ENCODE data around the gene CBX3.

The CBX3 gene

GRCh38 chr7:26185844-26186180, 15.7 kb upstream of the CBX3 start:
- TF ChIP-seq CTCF (IDR thresholded peaks at IDR 0.05): no peak
- no peaks in the 10 kb centered on the region for H3K27me3 ChIP-seq
- H3K36me3 ChIP-seq: peaks cover 25 to 38% (median 36%) of the 10 kb centered on the region in 3 donors
- H3K27ac ChIP-seq: no peak overlapping the region
- no peak for DNase-seq
- H3K9me3 ChIP-seq: peaks cover 0 to 2% (median 0%) of the 10 kb centered on the region in 3 donors
- no peak overlapping the region for H3K4me3 ChIP-seq
- peaks cover 0 to 24% (median 14%) of the 10 kb centered on the region in 4 donors for H3K4me1 ChIP-seq
- intact Hi-C loops (cut with DNase I; ENCODE audit: low total_unique reads): no loop called here

GRCh38 chr7:26186364-26187311, 14.9 kb upstream of the CBX3 start:
- DNase-seq: no peak
- H3K27me3 ChIP-seq: no peaks in the 10 kb centered on the region
- peaks cover 0 to 2% (median 0%) of the 10 kb centered on the region in 3 donors for H3K9me3 ChIP-seq
- TF ChIP-seq CTCF (IDR thresholded peaks at IDR 0.05): no peak
- H3K36me3 ChIP-seq: peaks cover 33 to 46% (median 45%) of the 10 kb centered on the region in 3 donors
- peaks cover 0 to 33% (median 14%) of the 10 kb centered on the region in 4 donors for H3K4me1 ChIP-seq
- intact Hi-C loops (cut with DNase I; ENCODE audit: low total_unique reads): no loop called here
- no peak overlapping the region for H3K27ac ChIP-seq
- no peak overlapping the region for H3K4me3 ChIP-seq

GRCh38 chr7:26187380-26188205, 14.0 kb upstream of the CBX3 start:
- intact Hi-C loops (cut with DNase I; ENCODE audit: low total_unique reads): no loop called here
- no peak overlapping the region for H3K4me3 ChIP-seq
- no peak for DNase-seq
- H3K9me3 ChIP-seq: peaks cover 0 to 2% (median 0%) of the 10 kb centered on the region in 3 donors
- TF ChIP-seq CTCF (IDR thresholded peaks at IDR 0.05): no peak
- H3K27ac ChIP-seq: no peak overlapping the region
- H3K4me1 ChIP-seq: peaks cover 0 to 35% (median 10%) of the 10 kb centered on the region in 4 donors
- peaks cover 43 to 55% (median 54%) of the 10 kb centered on the region in 3 donors for H3K36me3 ChIP-seq
- H3K27me3 ChIP-seq: no peaks in the 10 kb centered on the region

GRCh38 chr7:26188206-26188956, 13.2 kb upstream of the CBX3 start:
- intact Hi-C loops (cut with DNase I; ENCODE audit: low total_unique reads): no loop called here

More at GRCh38 chr7:26188206-26188956, 13.2 kb upstream of the CBX3 start:
- no peak for TF ChIP-seq CTCF (IDR thresholded peaks at IDR 0.05)
- H3K9me3 ChIP-seq: peaks cover 0 to 2% (median 0%) of the 10 kb centered on the region in 3 donors
- no peaks in the 10 kb centered on the region for H3K27me3 ChIP-seq
- H3K4me3 ChIP-seq: no peak overlapping the region
- H3K4me1 ChIP-seq: peaks cover 0 to 35% (median 5%) of the 10 kb centered on the region in 4 donors
- H3K36me3 ChIP-seq: peaks cover 51 to 63% (median 62%) of the 10 kb centered on the region in 3 donors
- H3K27ac ChIP-seq: no peak overlapping the region
- DNase-seq: no peak

Measured in tibial artery (tissue), 4 donors.